ENCODE results near the gene TMEM198. TPM values are rescaled to one million over a fixed set of nuclear protein-coding genes. Genes with fewer than 3 reads are reported as not detected.
A peak's percentile ranks its signal among the peaks of the same experiment; 100 is the strongest.

The TMEM198 gene
- total RNA-seq, 1 donor from 2014 or later: 1.5 TPM

DNA sequence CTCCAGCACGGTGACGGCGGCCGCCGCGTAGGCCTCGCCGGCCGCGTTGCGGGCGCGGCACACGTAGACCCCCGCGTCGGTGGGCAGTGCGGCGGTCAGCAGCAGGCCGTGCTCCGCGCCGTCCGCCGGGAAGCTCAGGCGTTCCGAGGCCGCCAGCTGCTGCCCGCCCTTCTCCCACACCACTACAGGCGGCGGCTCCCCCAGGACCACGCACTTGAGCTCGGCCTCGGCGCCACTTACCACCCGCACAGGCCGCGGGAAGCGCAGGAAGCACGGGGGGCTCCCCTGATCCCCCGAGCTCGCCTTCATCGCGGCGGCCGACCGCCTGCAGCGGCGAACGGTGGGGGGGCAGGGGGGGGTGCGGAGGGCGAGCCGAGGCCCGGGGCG is 27.1 kb downstream of the TMEM198 start:
- Histone ChIP-seq H3K27me3 (no peaks in the 10 kb centered on the region), H3K36me3 (no peaks in the 10 kb centered on the region), H3K4me1 (peaks cover 14% of the 10 kb centered on the region), H3K9me3 (no peaks in the 10 kb centered on the region), H3K27ac (peak overlapping the region; percentile 80), H3K4me3 (peak overlapping the region; percentile 64 to 97)
- intact Hi-C loops (cut with DNase I): no loop called here
- no peak for DNase-seq (ENCODE audit: extremely low spot score in 2 of 2)
- no peak for TF ChIP-seq POLR2A (IDR thresholded peaks at IDR 0.05)
- TF ChIP-seq POLR2AphosphoS5 (IDR thresholded peaks at IDR 0.05; ENCODE audit: insufficient read depth in 1 of 2, low read depth in 1 of 2): no peak
- no peak for TF ChIP-seq CTCF (IDR thresholded peaks at IDR 0.05)

DNA sequence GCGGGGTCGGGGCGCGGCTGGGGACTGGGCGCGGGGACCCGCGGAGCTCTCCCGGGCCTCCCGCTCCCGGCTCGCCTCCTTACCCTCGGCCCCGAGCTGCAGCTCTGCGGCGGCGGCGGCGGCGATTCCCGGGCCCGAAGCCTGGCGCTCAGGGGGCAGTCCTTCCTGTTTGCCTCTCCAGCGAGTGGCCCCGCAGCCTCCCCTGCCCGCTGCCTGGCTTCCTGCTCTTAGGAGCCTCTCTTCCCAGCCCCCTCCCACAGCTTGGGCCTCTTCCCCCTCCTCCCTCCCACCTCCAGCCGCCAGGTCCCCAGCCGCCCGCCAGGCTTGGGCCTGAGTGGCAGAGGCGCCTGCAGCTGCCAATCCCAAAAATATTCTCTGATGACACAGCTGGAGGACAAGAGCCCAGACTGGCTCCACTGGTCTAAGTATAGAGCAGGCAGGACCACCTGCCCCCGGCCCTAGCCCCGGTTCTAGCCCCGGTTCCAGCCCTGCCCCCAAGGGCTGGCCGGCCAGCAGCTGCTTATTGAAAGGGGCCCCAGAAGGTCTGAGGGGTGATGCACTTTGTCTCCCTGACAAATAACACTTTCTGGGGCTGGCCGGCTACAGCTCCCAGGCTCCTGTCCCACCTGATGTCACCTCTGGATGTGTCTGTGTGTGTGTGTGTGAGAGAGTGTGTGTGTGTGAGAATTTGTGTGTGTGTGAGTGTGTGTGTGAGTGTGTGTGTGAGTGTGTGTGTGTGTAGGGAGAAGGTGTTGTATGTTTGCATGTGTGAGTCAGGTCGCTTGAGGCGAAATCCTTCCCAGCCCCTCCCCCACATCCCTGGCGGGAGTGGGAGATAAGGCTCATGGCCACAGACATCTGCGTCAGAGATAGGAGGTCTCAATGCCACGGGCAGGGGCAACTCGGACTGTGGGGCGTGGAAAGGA is 27.7 kb downstream of the TMEM198 start, which contains the start of gene OBSL1:
Gene OBSL1, minus strand, starts transcription at position 229 of the 926 bp plus-strand sequence. CDS start 307 bp downstream, outside the sequence.
- Histone ChIP-seq H3K27ac (peak within 1 kb of the TSS; percentile 80), H3K4me3 (peak within 1 kb of the TSS; percentile 64 to 97), H3K9me3 (no peaks in the 10 kb centered on the region), H3K36me3 (no peaks in the 10 kb centered on the region), H3K4me1 (peaks cover 14% of the 10 kb centered on the region), H3K27me3 (no peaks in the 10 kb centered on the region)
- intact Hi-C loops (cut with DNase I): no loop called here
- TF ChIP-seq POLR2A (IDR thresholded peaks at IDR 0.05) (no peak), POLR2AphosphoS5 (IDR thresholded peaks at IDR 0.05; ENCODE audit: insufficient read depth in 1 of 2, low read depth in 1 of 2) (peak in 1 of 2 donors; percentile 41)
- DNase-seq (ENCODE audit: extremely low spot score in 2 of 2): no peak

DNA sequence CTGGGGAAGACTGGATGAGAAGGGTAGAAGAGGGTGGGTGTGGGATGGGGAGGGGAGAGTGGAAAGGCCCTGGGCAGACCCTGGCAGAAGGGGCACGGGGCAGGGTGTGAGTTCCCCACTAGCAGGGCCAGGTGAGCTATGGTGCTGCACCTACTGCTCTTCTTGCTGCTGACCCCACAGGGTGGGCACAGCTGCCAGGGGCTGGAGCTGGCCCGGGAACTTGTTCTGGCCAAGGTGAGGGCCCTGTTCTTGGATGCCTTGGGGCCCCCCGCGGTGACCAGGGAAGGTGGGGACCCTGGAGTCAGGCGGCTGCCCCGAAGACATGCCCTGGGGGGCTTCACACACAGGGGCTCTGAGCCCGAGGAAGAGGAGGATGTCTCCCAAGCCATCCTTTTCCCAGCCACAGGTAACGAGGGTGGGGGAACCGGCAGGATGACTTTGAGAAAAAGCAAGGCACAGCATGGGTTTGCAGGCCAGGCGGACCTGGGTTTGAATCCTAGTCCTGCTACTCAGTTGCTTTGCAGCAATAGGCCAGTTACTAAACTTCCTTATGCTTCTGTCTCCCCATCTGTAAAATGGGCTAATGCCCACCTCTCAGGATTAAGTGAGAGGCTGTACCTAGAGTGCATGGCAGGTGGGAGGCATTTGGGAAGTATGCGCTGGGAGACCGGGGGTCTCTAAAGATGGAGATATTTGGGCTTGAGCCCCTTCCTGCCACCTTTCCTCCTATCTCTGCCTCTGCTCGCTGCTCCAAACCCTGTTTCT is 28.6 kb downstream of the TMEM198 start, which contains the start of gene INHA:
Gene INHA, plus strand, starts transcription at position 74 of the 765 bp plus-strand sequence. Its CDS starts 65 bp downstream, at position 139.
- no peaks in the 10 kb centered on the region for H3K36me3 ChIP-seq
- peaks cover 14% of the 10 kb centered on the region for H3K4me1 ChIP-seq
- peak within 1 kb of the TSS; percentile 64 to 97 for H3K4me3 ChIP-seq
- no peak for DNase-seq (ENCODE audit: extremely low spot score in 2 of 2)
- no peaks in the 10 kb centered on the region for H3K9me3 ChIP-seq
- intact Hi-C loops (cut with DNase I): no loop called here
- peak within 1 kb of the TSS; percentile 80 for H3K27ac ChIP-seq
- TF ChIP-seq POLR2A (IDR thresholded peaks at IDR 0.05) (no peak), CTCF (IDR thresholded peaks at IDR 0.05) (no peak), POLR2AphosphoS5 (IDR thresholded peaks at IDR 0.05; ENCODE audit: insufficient read depth in 1 of 2, low read depth in 1 of 2) (no peak)
- no peaks in the 10 kb centered on the region for H3K27me3 ChIP-seq

GRCh38 chr2:219573166-219573565 is 29.3 kb downstream of the TMEM198 start:
- Histone ChIP-seq H3K4me3 (no peak overlapping the region), H3K9me3 (no peaks in the 10 kb centered on the region), H3K36me3 (no peaks in the 10 kb centered on the region), H3K27me3 (no peaks in the 10 kb centered on the region), H3K4me1 (peaks cover 14% of the 10 kb centered on the region), H3K27ac (no peak overlapping the region)
- intact Hi-C loops (cut with DNase I): no loop called here
- no peak for DNase-seq (ENCODE audit: extremely low spot score in 2 of 2)
- TF ChIP-seq POLR2AphosphoS5 (IDR thresholded peaks at IDR 0.05; ENCODE audit: insufficient read depth in 1 of 2, low read depth in 1 of 2) (no peak), CTCF (IDR thresholded peaks at IDR 0.05) (no peak), POLR2A (IDR thresholded peaks at IDR 0.05) (no peak)

All from vagina (tissue), 2 donors.